GM12878 (cell line): ENCODE measurements around the gene CSNK1G3. TPM values are rescaled to one million over a fixed set of nuclear protein-coding genes. Genes with fewer than 3 reads are reported as not detected.

Source experiments
- ATAC-seq: fragments of 200-7000 bp; cut with Tn5 transposase; 3 replicates; pipeline ENCODE4 v1.9.1; 2020; ENCODE audit warnings: mild to moderate bottlenecking, moderate library complexity
- BruUV-seq: library from RNA; stranded (reverse); fragments of 400-500 nt; replicated peaks from 2 replicates; lab custom pipeline; 2021; lab: Mats Ljungman, UMichigan
- CTCF ChIA-PET: fragments of 300-600 bp; sonication (Branson Sonifier 250); formaldehyde crosslinking; extraction: SDS; loops from one replicate; lab custom pipeline; 2021; ENCODE audit warnings: inconsistent platforms; lab: Yijun Ruan, JAX
- POLR2A ChIA-PET: fragments of 350-600 bp; formaldehyde crosslinking; extraction: SDS; loops from one replicate; lab custom pipeline; 2021; ENCODE audit warnings: inconsistent platforms; lab: Charles Lee
- RAD21 ChIA-PET: fragments of 300-600 bp; sonication (Branson Sonifier 250); formaldehyde crosslinking; loops from one replicate; lab custom pipeline; 2023; ENCODE audit warnings: antibody characterized with exemption; ENCODE audit not compliant: unreplicated experiment; lab: Charles Lee
- SMC1A ChIA-PET: fragments of 300-600 bp; sonication (Branson Sonifier 250); formaldehyde crosslinking; loops from one replicate; lab custom pipeline; 2023; ENCODE audit not compliant: unreplicated experiment, uncharacterized antibody; lab: Charles Lee
- DNase-seq: peaks from one replicate; pipeline ENCODE4 v3.0.0-alpha.2; 2011; ENCODE audit warnings: low read depth, low spot score
- FAIRE-seq: peaks from 3 replicates; lab custom pipeline; 2011; peaks lifted over from hg19 to GRCh38; lab: Jason Lieb, UNC
- H2AFZ ChIP-seq: 2 replicates; pipeline ENCODE4 v1.6.0; 2011; ENCODE audit warnings: low read depth, low read length, control low read depth; ENCODE audit not compliant: control insufficient read depth
- H3K27ac ChIP-seq: 2 replicates; pipeline ENCODE4 v1.5.1; 2011; ENCODE audit warnings: control low read depth; ENCODE audit not compliant: control insufficient read depth, insufficient read depth
- H3K27me3 ChIP-seq, 2 experiments: replicated peaks in 1 of 2; 2 replicates each; pipeline versions ENCODE4 v1.6.0 to v1.6.1; 2011; ENCODE audit warnings: low read length in 1 of 2; ENCODE audit not compliant: control insufficient read depth in 2 of 2, insufficient read depth in 2 of 2
- H3K36me3 ChIP-seq, 2 experiments: 2 replicates each; pipeline ENCODE4 v1.5.1; 2011; ENCODE audit warnings: low read length in 1 of 2; ENCODE audit not compliant: control insufficient read depth in 2 of 2, insufficient read depth in 2 of 2
- H3K4me1 ChIP-seq: 2 replicates; pipeline ENCODE4 v1.6.1; 2011; ENCODE audit warnings: mild to moderate bottlenecking, low read length, moderate library complexity, mixed read lengths; ENCODE audit not compliant: control insufficient read depth, insufficient read depth
- H3K4me2 ChIP-seq: 2 replicates; pipeline ENCODE4 v1.6.0; 2011; ENCODE audit warnings: control low read depth; ENCODE audit not compliant: control insufficient read depth, insufficient read depth
- H3K4me3 ChIP-seq: fragments of 200-600 bp; sonication (generic); 2 replicates; pipeline ENCODE4 v1.5.1; 2016
- H3K79me2 ChIP-seq: 2 replicates; pipeline ENCODE4 v1.6.0; 2011; ENCODE audit warnings: low read length; ENCODE audit not compliant: control insufficient read depth, insufficient read depth
- H3K9ac ChIP-seq: 2 replicates; pipeline ENCODE4 v1.8.0; 2011; ENCODE audit warnings: low read length, control low read depth, mixed read lengths; ENCODE audit not compliant: control insufficient read depth, insufficient read depth
- H3K9me3 ChIP-seq: replicated peaks from 3 replicates; pipeline ENCODE4 v1.5.1; 2011; ENCODE audit warnings: mild to moderate bottlenecking, low read length; ENCODE audit not compliant: control insufficient read depth, insufficient read depth
- H4K20me1 ChIP-seq: 2 replicates; pipeline ENCODE4 v1.6.0; 2011; ENCODE audit not compliant: control insufficient read depth, insufficient read depth
- TBL1XR1 ChIP-seq: IDR thresholded peaks from 2 replicates; pipeline ENCODE4 v1.6.1; 2012; ENCODE audit warnings: low read depth, low read length, improper control_type of control experiment
- TCF7 ChIP-seq: IDR thresholded peaks from 2 replicates; pipeline ENCODE4 v1.6.1; 2014; ENCODE audit warnings: antibody characterized with exemption, borderline replicate concordance
- ZZZ3 ChIP-seq: IDR thresholded peaks from 2 replicates; pipeline ENCODE4 v1.6.1; 2011; ENCODE audit warnings: low read depth; ENCODE audit not compliant: control insufficient read depth, insufficient read length
- WGBS: methylation state at CpG from one replicate; pipeline ENCODE4 v1.1.6; 2016; ENCODE audit warnings: low lambda C conversion rate; ENCODE audit not compliant: insufficient replicate concordance, insufficient coverage; ENCODE audit errors: missing lambda C conversion rate; 5-methylcytosine and 5-hydroxymethylcytosine counted together
- in situ Hi-C: fragments of 300-500 bp; cut with MboI; formaldehyde crosslinking; loops from 9 replicates; pipeline ENCODE4 v1.14.3; 2018; ENCODE audit warnings: mixed read lengths
- intact Hi-C: fragments of 100-400 bp; cut with micrococcal nuclease; formaldehyde crosslinking; loops from one replicate; pipeline ENCODE4 v1.14.2; 2022; ENCODE audit not compliant: unreplicated experiment
- polyA plus RNA-seq, 11 experiments: library from polyadenylated mRNA; depleted of rRNA in 4 of 11; unstranded in 6 of 11; stranded (reverse) in 5 of 11; fragments of >200 nt; fragmentation: Nextera tagmentation in 4 of 11; fragmentation: Illumina TruSeq in 1 of 11; extraction: Ambion mirVana in 4 of 11; extraction: Trizol in 1 of 11; gene quantifications; 1 replicate in 1 of 11; 2 replicates in 10 of 11; pipeline versions ENCODE4 v1.2.1 to v1.2.3, GENCODE V29; 2011 to 2016; ENCODE audit warnings: inconsistent platforms in 2 of 11, missing spikeins in 2 of 11, low read depth in 1 of 11
- total RNA-seq, 4 experiments: library from RNA; depleted of rRNA in 3 of 4; stranded (reverse); fragments of >200 nt in 3 of 4; fragmentation: Illumina TruSeq in 1 of 4; extraction: Trizol in 1 of 4; gene quantifications; 2 replicates each; pipeline versions ENCODE4 v1.2.1 to v1.2.3, GENCODE V29; 2013 to 2021
- TF ChIP-seq, protein P1 (sequence below): fragments of 450-650 bp; conservative IDR thresholded peaks from 2 replicates; pipeline ENCODE4 v1.6.1; 2017; ENCODE audit warnings: mild to moderate bottlenecking, moderate library complexity
- TF ChIP-seq, protein P2 (sequence below): fragments of 450-650 bp; IDR thresholded peaks from 2 replicates; pipeline ENCODE4 v1.6.1; 2017; ENCODE audit warnings: low read depth, mild to moderate bottlenecking, moderate library complexity

Gene CSNK1G3
- total and polyA plus RNA-seq, 10 of the 15 experiments (the other 5 are each of a cell fraction or from before 2014, with no cell fraction given): 7.4 to 24.1 (median 17.9) TPM

DNA sequence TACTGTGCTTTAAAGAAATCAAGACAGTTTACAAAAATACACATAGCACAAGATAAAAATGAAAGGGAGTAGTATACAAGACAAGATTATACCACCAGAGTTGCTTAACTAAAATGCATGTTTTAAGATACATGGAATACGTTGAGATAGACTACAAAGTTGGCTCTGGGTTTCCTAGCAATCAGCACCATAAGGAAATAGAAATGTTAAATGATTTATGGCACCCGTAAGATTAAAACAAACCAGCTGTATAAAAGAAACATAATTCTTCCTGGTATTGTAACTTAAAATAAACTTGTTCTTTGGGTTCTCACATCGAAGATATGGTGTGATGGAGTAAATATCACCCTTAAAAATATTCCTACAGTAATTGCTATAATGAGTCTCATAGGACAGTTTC lies 9.9 kb upstream of the CSNK1G3 start:
- CTCF ChIA-PET: interaction anchor here (1.4 to 1.6 kb wide), 2 partner anchors 8 to 109 kb away, joined by 4 read pairs; no protein-coding TSS in a partner anchor
- Histone ChIP-seq H3K4me1 (no peaks in the 10 kb centered on the region), H3K36me3 (no peaks in the 10 kb centered on the region; a peak in 1 of 4 replicates), H3K27ac (no peak overlapping the region), H3K9ac (no peak overlapping the region), H3K27me3 (no peaks in the 10 kb centered on the region), H3K4me2 (no peak overlapping the region), H4K20me1 (no peaks in the 10 kb centered on the region), H3K9me3 (no peaks in the 10 kb centered on the region), H3K4me3 (no peak overlapping the region), H2AFZ (no peak overlapping the region), H3K79me2 (no peaks in the 10 kb centered on the region)
- POLR2A ChIA-PET: no interaction called here
- in situ Hi-C loops (no loop called here), intact Hi-C loops (loop anchor here (5.0 kb wide), 1 partner anchor 40 kb away; no protein-coding TSS in a partner anchor)
- SMC1A ChIA-PET: interaction anchor here (1.1 kb wide), 1 partner anchor 40 kb away, joined by 3 read pairs; no protein-coding TSS in a partner anchor
- RAD21 ChIA-PET: no interaction called here
- no peak for ATAC-seq
- no TSS peak for BruUV-seq
- no peak for FAIRE-seq
- 41% methylated on average over 3 of the region's 3 CpGs for WGBS
- DNase-seq: no peak
- TF ChIP-seq, protein P1, sequence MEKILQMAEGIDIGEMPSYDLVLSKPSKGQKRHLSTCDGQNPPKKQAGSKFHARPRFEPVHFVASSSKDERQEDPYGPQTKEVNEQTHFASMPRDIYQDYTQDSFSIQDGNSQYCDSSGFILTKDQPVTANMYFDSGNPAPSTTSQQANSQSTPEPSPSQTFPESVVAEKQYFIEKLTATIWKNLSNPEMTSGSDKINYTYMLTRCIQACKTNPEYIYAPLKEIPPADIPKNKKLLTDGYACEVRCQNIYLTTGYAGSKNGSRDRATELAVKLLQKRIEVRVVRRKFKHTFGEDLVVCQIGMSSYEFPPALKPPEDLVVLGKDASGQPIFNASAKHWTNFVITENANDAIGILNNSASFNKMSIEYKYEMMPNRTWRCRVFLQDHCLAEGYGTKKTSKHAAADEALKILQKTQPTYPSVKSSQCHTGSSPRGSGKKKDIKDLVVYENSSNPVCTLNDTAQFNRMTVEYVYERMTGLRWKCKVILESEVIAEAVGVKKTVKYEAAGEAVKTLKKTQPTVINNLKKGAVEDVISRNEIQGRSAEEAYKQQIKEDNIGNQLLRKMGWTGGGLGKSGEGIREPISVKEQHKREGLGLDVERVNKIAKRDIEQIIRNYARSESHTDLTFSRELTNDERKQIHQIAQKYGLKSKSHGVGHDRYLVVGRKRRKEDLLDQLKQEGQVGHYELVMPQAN: no peak
- TF ChIP-seq TCF7: no peak

DNA sequence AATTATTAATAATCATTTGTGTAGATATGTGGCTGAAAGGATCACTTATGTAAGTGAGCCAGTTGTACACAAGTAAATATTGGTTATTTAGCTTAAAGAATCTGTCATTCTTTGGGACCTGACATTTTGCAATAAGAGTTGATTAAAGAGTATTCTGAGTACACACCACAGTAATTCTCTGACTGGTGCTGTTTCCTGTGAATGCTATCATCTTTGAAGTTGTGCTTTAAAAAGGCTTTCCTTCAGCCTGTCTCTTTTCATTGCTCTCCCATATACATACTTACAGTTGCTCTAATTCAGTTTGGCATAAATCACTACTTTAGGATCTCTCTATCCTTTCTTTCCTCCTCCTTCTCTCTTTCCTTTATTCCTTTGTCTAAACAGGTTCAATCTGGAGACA lies 8.7 kb upstream of the CSNK1G3 start:
- BruUV-seq: no TSS peak
- SMC1A ChIA-PET: interaction anchor here (0.8 to 1.1 kb wide), 2 partner anchors 38 to 91 kb away, joined by 3 read pairs; no protein-coding TSS in a partner anchor

More for the DNA sequence above, 8.7 kb upstream of the CSNK1G3 start:
- Histone ChIP-seq H3K9ac (no peak overlapping the region), H3K27ac (no peak overlapping the region)
- ATAC-seq: no peak
- TF ChIP-seq TBL1XR1 (no peak), ZZZ3 (no peak)
- TF ChIP-seq, protein P2, sequence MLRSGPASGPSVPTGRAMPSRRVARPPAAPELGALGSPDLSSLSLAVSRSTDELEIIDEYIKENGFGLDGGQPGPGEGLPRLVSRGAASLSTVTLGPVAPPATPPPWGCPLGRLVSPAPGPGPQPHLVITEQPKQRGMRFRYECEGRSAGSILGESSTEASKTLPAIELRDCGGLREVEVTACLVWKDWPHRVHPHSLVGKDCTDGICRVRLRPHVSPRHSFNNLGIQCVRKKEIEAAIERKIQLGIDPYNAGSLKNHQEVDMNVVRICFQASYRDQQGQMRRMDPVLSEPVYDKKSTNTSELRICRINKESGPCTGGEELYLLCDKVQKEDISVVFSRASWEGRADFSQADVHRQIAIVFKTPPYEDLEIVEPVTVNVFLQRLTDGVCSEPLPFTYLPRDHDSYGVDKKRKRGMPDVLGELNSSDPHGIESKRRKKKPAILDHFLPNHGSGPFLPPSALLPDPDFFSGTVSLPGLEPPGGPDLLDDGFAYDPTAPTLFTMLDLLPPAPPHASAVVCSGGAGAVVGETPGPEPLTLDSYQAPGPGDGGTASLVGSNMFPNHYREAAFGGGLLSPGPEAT: no peak
- TF ChIP-seq, all 136 proteins: peak for 0
- no peak for FAIRE-seq
- no peaks in the 10 kb centered on the region for H3K9me3 ChIP-seq
- ChIA-PET CTCF (interaction anchor here (0.6 to 1.6 kb wide), 2 partner anchors 13 to 107 kb away, joined by 3 to 4 read pairs; no protein-coding TSS in a partner anchor), POLR2A (interaction anchor here (0.6 kb wide), 1 partner anchor 35 kb away, joined by 4 read pairs; no protein-coding TSS in a partner anchor), RAD21 (no interaction called here)
- no peaks in the 10 kb centered on the region for H3K27me3 ChIP-seq
- H2AFZ ChIP-seq: no peak overlapping the region
- no peak overlapping the region for H3K4me3 ChIP-seq
- intact Hi-C loops (loop anchor here (5.0 kb wide), 1 partner anchor 41 kb away; no protein-coding TSS in a partner anchor), in situ Hi-C loops (no loop called here)
- no peak for DNase-seq
- no peaks in the 10 kb centered on the region for H3K4me1 ChIP-seq
- no peaks in the 10 kb centered on the region; a peak in 1 of 4 replicates for H3K36me3 ChIP-seq
- no peaks in the 10 kb centered on the region for H4K20me1 ChIP-seq
- no peak overlapping the region for H3K4me2 ChIP-seq
- H3K79me2 ChIP-seq: no peaks in the 10 kb centered on the region
